Kidney tubule cell (primary cell): Measurements from ENCODE around the gene DNAAF3.

Experiments
- DNase-seq: peaks from one replicate; pipeline ENCODE4 v3.0.0-alpha.2; 2018; ENCODE audit warnings: low spot score

The DNAAF3 gene

DNA sequence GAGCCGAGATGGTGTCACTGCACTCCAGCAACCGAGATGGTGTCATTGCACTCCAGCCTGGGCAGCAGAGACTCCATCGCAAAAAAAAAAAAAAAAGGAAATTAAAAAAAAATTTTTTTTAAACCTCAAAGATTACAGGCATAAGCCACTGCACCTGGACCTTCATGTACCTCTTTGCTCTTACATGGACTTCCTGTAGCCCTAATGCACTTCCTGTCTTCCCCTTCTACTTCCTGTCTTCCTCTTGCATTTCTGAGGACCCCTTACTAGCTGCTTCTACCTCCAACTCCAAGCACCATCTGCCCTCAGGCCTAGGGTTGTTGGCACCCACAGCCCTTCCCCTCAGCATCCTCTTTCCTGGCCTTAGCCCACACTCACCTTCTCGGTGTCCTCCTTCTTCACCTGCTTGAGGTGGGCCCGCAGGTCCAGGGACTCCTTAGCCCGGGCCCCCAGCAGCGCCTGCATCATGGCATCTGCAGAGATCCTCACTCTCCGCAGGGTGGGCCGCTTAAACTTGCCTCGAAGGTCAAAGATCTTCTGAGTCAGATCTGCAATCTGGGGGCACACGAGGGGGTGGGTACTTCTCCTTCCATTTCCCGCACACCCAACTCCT lies 12.7 kb downstream of the DNAAF3 start:
- no peak for DNase-seq

DNA sequence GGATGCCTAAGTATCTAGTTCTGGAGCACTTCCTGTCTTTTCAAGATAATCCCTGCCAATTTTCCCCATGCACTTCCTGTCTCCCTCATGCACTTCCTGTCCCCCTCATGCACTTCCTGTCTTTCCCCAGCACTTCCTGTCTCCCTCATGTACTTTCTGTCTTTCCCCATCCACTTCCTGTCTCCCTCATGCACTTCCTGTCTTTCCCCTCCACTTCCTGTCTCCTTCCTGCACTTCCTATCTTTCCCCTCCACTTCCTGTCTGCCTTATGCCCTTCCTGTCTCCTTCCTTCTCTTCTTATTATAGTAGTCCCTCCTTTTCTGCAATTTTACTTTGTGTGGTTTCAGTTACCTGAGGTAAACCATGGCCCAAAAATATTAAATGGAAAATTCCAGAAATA lies 14.4 kb downstream of the DNAAF3 start:
- peak; percentile 32 for DNase-seq

DNA sequence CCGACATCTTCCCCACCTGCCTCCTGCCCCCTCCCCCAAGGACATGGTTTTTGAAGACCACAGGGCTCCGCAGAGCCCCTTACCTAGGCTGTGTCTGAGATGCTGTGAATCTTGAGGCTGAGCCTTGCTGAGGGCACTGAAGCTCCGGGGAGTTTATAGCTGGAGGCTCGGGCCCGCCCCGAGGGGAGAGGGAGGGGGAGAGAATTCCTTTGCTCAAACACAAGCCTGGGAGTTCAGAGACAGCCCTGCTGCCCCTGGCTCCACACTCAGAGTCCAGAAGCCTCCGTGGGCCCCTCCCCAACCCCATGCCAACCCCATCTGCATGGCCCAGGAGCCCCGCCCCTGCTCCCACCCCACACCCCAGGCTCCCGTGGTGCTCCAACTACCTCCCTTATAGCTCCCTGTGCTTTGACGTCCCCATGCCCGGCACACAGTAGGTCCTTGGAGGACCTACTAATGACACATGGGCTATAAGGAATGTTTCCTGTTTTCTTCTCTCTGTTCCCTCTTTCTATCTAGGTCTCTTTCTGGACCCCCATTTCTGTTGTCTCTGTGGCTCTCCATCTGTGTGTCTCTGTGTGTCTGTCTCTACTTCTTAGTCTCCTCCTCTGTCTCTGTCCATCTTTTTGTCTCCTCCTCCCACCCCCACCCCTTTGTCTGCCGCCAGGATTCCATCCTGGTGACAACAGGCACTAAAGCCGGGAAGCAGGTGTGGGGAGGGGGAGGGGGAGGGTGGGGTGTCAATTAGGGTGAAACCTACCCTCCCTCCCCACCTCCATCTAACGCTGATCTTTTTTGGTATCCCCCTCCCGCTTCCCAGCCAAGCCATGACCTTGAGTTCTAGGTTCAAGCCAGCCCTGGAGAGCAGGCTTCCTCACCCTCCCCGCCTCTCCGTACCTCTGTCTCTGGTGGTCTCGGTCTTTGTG lies 17.1 kb downstream of the DNAAF3 start, which contains the start of gene TNNT1:
Gene TNNT1 (minus strand): TSS at position 129 of the 926 bp plus-strand sequence. CDS start 2,049 bp downstream, outside the sequence.
- no peak for DNase-seq

DNA sequence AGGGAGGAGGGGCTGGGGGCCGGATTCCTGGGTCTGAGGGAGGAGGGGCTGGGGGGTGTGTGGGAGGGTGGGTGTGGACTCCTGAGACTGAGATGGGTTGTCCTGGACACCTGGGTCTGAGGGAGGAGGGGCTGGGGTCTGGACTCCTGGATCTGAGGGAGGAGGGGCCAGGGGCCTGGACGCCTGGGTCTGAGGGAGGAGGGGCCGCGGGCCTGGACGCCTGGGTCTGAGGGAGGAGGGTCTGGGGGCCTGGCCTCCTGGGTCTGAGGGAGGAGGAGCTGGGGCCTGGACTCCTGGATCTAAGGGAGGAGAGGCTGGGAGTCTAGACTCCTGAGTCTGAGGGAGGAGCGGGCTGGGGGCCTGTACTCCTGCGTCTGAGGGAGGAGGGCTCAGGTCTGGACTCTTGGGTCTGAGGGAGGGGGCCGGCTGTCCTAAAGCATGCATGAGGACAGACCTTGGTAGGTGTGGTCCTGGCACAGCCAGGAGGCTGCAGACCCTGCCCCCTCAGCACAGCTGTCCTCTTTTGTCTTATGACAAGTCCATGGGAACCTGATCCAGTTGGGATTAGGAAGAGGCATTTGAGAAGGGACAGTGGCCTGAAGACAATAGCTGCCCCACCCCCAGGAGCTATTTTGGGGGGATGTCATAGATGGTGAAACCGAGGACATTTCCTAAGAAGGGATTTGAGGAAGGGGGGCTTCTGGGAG lies 18.7 kb downstream of the DNAAF3 start:
- DNase-seq: no peak

DNA sequence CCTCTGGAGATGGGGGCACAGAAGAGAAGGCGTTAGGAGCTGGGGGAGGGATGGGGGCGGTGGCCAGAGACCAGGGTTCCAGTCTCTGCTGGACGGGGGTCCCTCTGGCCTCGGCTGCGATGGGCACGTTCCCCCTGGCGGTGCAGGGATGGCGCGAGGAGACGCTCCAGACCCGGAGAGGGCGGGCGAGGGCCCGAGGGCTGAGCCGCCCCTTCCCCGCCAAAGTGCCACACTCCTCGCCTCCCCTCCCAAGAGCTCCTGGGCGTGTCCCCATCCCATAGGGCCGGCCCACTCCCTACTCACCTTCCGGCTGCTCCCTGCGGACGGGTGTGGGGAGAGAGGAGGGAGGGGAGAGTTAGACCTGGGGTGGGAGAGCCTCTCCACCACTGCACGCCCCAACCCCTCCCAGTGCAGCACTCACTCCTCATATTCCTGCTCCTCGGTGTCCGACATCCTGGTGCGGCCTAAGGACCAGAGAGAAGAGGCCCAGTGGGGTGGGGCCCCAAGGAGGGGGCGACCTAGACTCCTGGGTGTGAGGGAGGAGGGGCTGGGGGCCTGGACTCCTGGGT lies 19.6 kb downstream of the DNAAF3 start:
- peak; percentile 17 for DNase-seq

DNA sequence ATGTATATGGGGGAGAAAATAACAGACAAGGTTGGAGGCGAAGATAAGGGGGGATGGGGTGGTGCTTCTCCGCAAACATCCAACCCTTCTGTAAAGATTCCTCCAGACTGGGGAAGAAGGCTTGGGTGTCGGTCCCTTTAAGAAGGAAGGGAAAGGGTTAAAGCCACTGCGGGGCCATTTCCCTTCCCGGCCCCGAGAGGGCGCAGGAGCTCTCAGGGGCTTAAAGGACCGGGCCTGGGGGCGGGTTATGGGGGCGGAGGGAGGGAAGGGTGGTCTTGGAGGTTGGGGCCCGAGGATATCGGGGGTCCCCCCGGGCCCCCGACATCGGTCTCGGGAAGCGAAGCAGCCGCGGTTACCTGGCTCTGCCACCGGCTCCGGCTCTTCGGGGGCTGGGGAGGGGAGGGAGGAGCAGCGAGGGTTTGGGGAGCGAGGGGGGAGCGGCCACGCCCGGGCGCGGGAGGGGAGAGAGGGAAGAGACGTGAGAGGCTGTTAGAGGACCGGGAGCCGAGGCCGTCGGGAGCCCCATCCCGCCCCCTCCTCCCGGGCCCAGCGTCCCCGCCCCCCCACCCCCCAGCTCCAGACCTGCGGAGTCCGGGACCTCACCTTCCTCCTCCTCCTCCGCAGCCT lies 20.2 kb downstream of the DNAAF3 start:
- DNase-seq: peak; percentile 32

DNA sequence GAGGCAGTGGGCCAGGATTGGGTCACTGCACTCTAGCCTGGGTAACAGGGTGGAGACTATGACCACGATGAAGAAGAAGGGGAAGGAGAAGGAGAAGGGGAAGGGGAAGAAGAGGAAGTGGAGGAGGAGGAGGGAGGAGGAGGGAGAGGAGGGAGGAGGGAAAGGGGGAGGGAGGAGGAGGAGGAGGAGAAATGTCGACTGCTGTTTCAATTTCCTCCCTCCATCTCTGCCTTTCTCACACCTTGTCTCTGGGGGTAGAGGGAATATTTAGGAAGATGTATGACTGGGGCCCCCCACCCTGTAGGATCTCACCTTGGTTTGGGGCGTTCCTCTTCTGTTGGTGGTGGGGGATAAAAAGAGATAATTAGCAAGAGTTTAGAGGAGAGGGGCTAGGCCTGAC lies 21.2 kb downstream of the DNAAF3 start:
- DNase-seq: no peak

DNA sequence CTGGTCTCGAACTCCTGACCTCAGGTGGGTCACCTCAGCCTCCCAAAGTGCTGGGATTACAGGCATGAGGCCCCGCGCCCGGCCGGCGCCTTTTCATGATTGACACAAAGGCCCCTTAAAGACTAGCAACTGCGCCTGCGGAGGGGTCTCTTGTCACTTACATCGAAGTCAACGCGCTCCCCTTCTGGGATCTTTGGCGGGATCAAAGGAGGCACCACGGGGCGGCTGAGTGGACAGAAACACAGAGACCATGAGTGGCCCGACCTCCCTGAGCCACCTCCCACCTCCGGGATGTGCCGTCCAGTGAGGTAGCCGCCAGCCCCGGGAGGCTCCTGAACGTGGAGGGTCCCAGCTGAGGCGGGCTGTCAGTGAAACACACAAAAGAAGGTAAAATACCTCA lies 24.7 kb downstream of the DNAAF3 start:
- no peak for DNase-seq

DNA sequence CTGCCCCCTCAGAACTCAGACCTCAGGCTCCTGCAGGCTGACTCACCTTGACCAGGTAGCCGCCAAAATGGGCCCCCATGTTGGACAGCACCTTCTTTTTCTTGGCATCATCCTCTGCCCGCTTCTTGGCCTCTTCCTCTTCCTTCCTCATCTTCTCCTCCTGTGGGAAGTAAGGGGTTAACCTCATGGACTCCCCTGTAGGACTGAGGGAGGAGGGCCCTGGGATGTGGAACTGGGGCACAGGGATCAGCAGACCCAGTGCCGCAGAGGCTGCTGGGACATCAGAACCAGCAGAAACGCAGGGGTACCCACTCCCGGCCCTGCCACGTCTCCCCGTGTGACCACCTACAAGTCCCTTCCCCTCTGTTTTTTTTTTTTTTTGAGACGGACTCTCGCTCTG lies 28.5 kb downstream of the DNAAF3 start:
- no peak for DNase-seq

DNA sequence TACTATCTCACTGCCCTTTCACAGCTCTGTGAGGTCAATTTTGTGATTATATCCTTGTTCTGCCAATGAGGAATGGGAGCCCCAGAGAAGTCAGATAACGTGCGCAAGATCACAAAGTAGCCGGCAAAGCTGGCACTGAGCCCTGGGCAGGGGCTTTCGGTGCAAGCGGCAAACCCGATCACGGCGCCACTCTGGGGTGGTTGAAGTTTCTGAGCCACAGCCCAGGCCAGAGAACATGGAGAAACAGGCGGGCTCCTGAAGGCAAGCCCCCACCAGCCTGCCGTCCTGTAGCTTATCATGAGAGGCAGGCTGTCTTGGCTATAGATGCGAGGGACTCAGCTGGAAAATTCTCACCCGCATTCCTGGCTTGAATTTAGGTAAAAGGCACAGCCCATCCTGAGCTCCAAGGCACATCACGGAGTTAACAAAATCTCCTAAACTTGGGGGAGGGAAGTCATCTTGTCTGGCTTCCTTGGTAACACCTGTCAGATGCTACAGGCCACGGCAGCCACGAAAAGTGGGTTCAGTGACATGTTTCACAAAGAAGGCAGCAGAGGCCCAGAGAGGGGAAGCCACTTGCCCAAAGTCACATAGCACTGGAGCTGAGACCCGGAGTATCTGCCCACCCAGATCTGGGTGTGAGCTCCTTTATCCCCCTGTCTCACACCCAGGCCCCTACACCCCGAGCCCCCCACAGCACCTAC lies 29.9 kb downstream of the DNAAF3 start:
- DNase-seq: no peak

DNA sequence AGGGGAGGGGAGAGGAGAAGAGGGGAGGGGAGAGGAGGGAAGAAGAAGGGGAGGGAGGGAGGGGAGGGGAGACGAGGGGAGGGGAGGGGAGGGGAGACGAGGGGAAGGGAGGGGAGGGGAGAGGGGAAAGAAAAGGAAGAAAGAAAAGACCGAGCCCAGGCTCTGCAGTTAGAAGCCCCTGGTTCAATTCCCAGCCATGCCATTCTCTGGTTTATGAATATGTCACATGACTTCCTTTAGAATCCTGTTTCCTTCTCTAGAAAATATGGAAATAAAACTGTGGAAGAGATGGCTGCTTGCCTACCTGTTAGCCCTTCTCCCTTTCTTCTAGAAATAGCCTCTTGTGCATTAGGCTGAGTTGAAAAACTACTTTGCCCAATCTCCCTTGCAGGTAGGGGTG lies 31.7 kb downstream of the DNAAF3 start:
- DNase-seq: no peak

DNA sequence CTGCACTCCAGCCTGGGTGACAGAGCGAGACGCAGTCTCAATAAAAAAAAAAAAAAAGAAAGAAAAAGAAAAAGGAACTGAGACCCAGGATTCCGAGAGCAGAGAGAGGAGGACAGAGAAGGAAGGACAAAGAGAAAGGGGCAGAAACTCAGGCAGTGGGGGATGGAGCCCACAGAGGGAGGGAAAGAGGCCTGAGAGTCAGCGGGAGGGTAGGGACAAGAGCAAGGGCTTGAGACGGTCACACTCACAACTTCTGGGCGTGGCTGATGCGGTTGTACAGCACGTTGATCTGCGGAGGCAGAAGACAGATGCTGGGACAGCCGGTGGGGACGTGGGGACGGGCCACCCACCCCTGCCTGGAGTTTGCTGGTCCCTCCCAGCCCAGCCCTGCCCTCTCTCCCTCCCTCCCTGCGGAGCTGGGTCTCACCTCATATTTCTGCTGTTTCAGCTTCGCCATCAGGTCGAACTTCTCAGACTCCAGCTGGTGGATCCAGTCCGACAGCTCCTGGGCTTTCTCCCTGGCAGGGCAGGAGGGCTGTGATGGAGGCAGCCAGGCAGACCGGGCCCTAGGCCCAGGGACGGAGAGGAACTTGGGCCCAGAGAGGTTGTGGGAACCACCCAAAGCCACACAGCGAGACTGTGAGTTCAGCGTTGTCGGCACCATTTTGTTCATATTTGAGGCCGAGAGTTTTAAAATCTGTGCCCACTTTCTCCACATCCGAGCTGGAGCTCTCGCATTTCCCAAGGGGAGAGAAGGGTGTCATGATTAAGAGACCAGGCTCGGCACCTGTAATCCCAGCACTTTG lies 32.6 kb downstream of the DNAAF3 start:
- no peak for DNase-seq

DNA sequence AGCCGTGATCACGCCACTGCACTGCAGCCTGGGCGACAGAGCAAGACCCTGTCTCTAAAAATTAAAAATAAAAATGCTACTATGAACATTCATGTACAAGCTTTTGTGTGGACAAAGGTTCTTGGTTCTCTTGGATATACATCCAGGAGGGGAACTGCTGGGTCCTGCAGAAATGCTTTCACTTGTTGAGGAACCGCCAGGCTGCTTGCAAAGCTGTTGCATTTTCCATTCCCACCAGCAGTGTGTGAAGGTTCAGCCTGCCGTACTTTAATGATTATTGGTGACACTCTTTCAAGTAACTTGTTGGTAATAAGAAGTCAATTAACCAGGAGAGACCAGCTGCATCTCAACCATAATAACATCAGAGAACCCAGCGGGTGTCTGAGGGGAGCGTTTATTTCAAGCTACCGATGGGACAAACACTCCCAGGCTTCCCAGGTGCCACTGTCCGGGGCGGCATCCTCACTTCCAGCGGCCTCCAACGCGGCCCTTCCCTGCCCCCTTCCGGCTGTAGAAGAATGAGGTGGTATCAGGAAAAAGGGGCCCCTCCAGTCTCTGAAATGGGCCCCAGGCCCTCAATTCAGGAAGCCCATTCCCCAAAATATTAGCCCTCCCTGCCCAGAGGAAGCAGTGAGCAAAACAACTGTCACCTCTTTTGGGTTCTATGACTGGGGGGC lies 33.8 kb downstream of the DNAAF3 start:
- DNase-seq: no peak

DNA sequence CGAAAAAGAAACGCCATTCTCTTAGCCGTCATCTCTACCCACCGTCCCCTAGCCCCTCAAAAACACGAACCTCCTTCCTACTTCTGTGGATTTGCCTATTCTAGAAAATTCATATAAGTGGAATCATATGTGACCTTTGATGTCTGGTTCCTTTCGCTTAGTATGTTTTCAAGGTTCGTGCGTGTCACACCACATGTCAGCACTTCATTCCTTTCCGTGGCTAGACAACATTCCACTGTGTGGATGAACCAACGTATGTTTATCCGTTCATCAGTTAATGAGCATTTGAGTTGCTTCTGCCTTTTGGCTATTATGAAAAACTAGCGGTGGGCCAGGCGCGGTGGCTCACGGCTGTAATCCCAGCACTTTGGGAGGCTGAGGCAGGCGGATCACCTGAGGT lies 35.0 kb downstream of the DNAAF3 start:
- no peak for DNase-seq

DNA sequence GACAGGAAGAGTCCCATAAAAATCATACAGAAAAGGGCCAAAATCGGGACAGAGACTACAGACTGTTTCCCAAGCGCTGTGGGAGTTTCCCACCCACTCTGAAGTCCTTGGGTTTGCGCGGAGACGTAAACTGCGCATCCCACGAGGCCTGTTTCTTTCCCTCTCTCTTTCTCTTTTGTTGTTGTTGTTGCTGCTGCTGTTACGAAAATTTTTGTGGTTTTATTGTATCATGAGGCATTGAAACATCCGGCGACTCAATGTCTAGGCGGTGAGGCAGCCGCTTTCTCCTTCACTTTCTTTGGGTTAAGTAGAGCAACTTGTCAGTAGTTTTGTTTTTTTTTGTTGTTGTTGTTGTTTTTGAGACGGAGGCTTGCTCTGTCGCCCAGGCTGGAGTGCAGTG lies 47.4 kb downstream of the DNAAF3 start:
- DNase-seq: no peak

DNA sequence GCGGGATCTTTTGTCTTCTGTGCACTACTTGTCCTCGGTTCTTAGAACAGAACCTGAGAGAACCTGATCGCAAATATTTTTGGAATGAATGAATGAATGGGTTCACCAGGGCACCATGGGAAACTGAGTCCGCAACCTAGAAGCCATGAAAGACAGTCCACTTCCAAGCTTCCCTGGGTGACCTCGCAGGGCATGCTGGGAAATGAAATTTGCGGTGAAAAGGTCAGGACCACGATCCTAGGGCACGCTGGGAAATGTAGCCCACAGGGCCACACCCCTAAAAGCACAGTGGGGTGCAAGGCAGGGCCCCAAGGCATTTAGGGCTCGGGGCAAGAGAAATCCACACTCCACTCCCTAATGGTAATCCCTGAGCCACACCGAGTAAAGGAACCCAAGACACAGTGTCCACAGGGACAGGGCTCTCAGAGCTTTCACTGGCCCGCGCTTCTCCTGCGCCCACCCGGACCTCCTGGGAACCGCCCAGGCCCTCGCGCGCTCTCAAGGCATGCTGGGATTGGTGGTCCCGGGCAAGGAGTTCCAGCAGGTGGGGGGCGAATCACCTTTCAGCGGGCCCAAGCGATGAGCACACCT lies 47.9 kb downstream of the DNAAF3 start:
- DNase-seq: peak; percentile 23

DNA sequence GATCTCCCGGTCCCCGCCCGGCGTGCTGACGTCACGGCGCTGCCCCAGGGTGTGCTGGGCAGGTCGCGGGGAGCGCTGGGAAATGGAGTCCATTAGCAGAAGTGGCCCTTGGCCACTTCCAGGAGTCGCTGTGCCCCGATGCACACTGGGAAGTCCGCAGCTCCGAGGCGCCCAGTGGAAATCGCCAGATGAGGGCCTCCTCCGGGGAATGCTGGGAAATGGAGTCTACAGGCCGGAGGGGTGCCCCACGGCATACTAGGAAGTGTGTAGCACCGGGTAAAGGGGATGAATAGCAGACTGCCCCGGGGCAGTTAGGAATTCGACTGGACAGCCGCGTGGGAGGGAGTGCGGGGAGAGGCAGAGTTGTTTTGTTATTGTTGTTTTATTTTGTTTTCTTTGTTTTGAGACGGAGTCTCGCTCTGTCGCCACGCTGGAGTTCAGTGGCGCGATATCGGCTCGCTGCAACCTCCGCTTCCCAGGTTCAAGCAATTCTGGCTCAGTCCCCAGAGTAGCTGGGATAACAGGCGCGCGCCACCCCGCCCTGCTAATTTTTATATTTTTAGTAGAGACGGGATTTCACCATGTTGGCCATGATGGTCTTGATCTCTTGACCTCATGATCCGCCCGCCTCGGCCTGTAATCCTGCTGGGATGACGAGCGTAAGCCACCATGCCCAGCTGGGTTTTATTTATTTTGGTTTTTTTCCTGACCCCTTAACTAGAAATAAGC lies 48.6 kb downstream of the DNAAF3 start:
- DNase-seq: peak; percentile 99

DNA sequence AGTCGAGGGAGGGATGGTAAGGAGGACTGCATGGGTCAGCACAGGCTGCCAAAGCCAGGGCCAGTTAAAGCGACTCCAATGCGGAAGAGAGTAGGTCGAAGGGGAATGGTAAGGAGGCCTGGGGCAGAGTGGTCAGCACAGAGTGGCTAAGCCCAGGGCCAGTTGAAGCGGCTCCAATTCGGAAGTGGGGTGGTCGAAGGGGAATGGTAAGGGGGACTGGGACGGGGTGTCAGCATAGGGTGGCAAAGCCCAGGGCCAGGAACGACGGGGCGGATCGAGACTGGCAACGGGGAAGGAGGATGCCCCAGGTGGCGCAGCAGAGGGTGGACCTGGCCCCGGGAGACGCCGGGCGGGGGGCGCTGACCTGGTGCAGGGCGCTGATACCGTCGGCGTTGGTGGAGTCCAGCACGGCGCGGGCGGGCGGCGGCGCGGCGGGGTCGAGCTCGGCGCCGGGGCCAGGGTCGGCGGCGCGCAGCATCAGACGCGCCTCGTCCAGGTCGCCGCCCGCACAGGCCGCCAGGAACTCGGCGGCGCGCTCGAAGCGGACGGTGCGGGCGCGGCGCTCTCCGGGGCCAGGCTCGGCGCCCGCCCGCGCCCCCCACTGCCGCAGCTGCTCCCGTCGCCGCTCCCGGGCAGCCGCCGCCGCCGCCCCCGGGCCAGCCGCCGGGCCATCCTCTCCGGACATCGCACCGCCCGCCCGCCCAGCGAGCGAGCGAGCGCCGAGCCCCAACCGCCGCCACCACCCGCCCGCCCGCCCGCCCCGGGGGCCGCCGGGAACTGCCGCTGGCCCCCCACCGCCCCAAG lies 49.4 kb downstream of the DNAAF3 start, which contains the start of gene PPP1R12C:
Gene PPP1R12C (minus strand): TSS at position 779 of the 804 bp plus-strand sequence. CDS start 94 bp downstream, at position 685.
- peak; percentile 12 for DNase-seq
